Ectodermal cell (in vitro differentiated cells): ENCODE measurements around the gene NDUFV3.
"Not testable (repeated sequence)": the region's sequence is repeated elsewhere in the genome, so short reads cannot be mapped to it uniquely, and the experiment has no call there.

Experiments used
- H3K27ac ChIP-seq: 2 replicates; pipeline ENCODE4 v1.7.0; 2013; ENCODE audit warnings: mild to moderate bottlenecking, low read depth, low read length; ENCODE audit not compliant: insufficient read depth, poor library complexity, severe bottlenecking
- H3K27me3 ChIP-seq: 2 replicates; pipeline ENCODE4 v1.7.0; 2013; ENCODE audit warnings: mild to moderate bottlenecking, low read length; ENCODE audit not compliant: insufficient read depth, control insufficient read depth, poor library complexity, severe bottlenecking
- H3K36me3 ChIP-seq: one replicate; pipeline ENCODE4 v1.7.0; 2013; ENCODE audit warnings: low read length; ENCODE audit not compliant: control insufficient read depth, insufficient read depth
- H3K4me1 ChIP-seq: one replicate; pipeline ENCODE4 v1.7.0; 2013; ENCODE audit warnings: low read length; ENCODE audit not compliant: control insufficient read depth, insufficient read depth
- H3K4me3 ChIP-seq: 2 replicates; pipeline ENCODE4 v1.7.0; 2013; ENCODE audit warnings: low read depth, low read length, control low read depth; ENCODE audit not compliant: insufficient read depth
- H3K9me3 ChIP-seq: 2 replicates; pipeline ENCODE4 v1.7.0; 2013; ENCODE audit warnings: mild to moderate bottlenecking, low read length, moderate library complexity; ENCODE audit not compliant: control insufficient read depth
- WGBS, 2 experiments: methylation state at CpG; one replicate each; pipeline ENCODE4 v1.1.7; 2013; ENCODE audit warnings: missing lambda C conversion rate in 2 of 2; 5-methylcytosine and 5-hydroxymethylcytosine counted together

NDUFV3 gene

GRCh38 chr21:42864286-42864685, 28.8 kb upstream of the NDUFV3 start:
- Histone ChIP-seq H3K9me3 (no peaks in the 10 kb centered on the region), H3K4me3 (no peak overlapping the region), H3K27ac (no peak overlapping the region), H3K36me3 (peaks cover 10% of the 10 kb centered on the region), H3K27me3 (no peaks in the 10 kb centered on the region), H3K4me1 (no peaks in the 10 kb centered on the region)
- 91% methylated on average over 14 of the region's 14 CpGs for WGBS, 2 experiments

GRCh38 chr21:42864815-42865775, 28.0 kb upstream of the NDUFV3 start:
- no peaks in the 10 kb centered on the region for H3K4me1 ChIP-seq
- WGBS, 2 experiments, result 94% methylated on average over 26 of the region's 26 CpGs
- H3K27me3 ChIP-seq, result no peaks in the 10 kb centered on the region
- H3K27ac ChIP-seq, result no peak overlapping the region
- H3K36me3 ChIP-seq, result peaks cover 8% of the 10 kb centered on the region
- H3K4me3 ChIP-seq, result no peak overlapping the region
- no peaks in the 10 kb centered on the region for H3K9me3 ChIP-seq

GRCh38 chr21:42865776-42866160, 27.3 kb upstream of the NDUFV3 start:
- Histone ChIP-seq H3K36me3 (peaks cover 8% of the 10 kb centered on the region), H3K9me3 (no peaks in the 10 kb centered on the region), H3K4me1 (no peaks in the 10 kb centered on the region), H3K27me3 (no peaks in the 10 kb centered on the region), H3K27ac (no peak overlapping the region), H3K4me3 (no peak overlapping the region)
- 87 to 88% methylated on average over 8 of the region's 8 CpGs for WGBS, 2 experiments

GRCh38 chr21:42868196-42868595, 24.9 kb upstream of the NDUFV3 start:
- Histone ChIP-seq H3K27me3 (no peaks in the 10 kb centered on the region), H3K4me3 (no peak overlapping the region), H3K36me3 (peaks cover 24% of the 10 kb centered on the region), H3K9me3 (no peaks in the 10 kb centered on the region), H3K4me1 (no peaks in the 10 kb centered on the region), H3K27ac (no peak overlapping the region)
- WGBS, 2 experiments, result 91% methylated on average over 10 of the region's 10 CpGs

DNA sequence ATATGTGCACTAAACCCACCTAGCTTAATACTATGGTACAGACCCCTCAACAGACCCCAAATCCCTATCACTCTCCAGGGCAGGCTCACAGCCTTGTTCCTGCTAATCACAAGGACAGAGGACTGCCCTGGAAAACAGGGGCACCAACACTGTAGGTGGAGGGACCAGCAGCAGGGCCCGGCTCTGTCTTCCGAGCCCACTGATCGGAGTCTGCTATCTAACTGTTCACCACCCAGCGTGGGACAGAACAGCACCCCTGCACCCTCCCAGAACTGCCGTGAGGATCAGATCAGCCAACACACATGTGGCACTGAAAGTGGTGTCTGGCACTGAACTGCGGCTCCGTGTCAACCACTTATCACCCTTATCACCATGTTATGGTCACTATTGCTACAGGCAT, 20.0 kb upstream of the NDUFV3 start:
- Histone ChIP-seq H3K27ac (no peak overlapping the region), H3K36me3 (peaks cover 24% of the 10 kb centered on the region), H3K27me3 (no peaks in the 10 kb centered on the region), H3K4me3 (no peak overlapping the region), H3K9me3 (no peaks in the 10 kb centered on the region), H3K4me1 (no peaks in the 10 kb centered on the region)
- WGBS, 2 experiments, result 95 to 97% methylated on average over 7 of the region's 7 CpGs

GRCh38 chr21:42875811-42876210, 17.3 kb upstream of the NDUFV3 start:
- 92% methylated on average over 9 to 10 of the region's 10 CpGs for WGBS, 2 experiments
- H3K27ac ChIP-seq, H3K4me3 ChIP-seq, H3K9me3 ChIP-seq, H3K27me3 ChIP-seq, H3K4me1 ChIP-seq: not testable (repeated sequence)
- H3K36me3 ChIP-seq, result peaks cover 24% of the 10 kb centered on the region

DNA sequence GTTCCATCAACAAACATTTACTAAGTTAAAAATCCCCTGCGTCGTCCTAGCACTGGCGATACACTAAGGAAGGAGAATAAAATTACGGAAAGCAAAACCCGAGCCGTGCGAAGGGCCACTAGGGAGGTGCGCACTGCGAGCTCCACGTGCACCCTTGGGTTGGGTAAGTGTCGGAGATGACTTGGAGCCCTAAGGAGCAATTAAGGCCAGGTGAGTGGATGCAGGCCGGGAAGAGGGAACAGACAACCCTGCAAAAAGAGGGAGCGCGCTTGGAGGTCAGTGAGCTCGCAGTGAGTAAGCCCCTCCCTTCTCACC, 14.5 kb upstream of the NDUFV3 start:
- H3K27ac ChIP-seq, result peak overlapping the region; percentile 94
- H3K36me3 ChIP-seq, result peaks cover 6% of the 10 kb centered on the region
- 1% methylated on average over 15 of the region's 15 CpGs for WGBS, 2 experiments
- H3K4me3 ChIP-seq, result peak overlapping the region; percentile 86
- no peaks in the 10 kb centered on the region for H3K27me3 ChIP-seq
- peaks cover 3% of the 10 kb centered on the region for H3K4me1 ChIP-seq
- H3K9me3 ChIP-seq, result no peaks in the 10 kb centered on the region

- Histone ChIP-seq H3K4me3 (peak within 1 kb of the TSS; percentile 86), H3K4me1 (peaks cover 3% of the 10 kb centered on the region), H3K27ac (peak within 1 kb of the TSS; percentile 94), H3K9me3 (no peaks in the 10 kb centered on the region), H3K27me3 (no peaks in the 10 kb centered on the region), H3K36me3 (peaks cover 6% of the 10 kb centered on the region)
- WGBS, 2 experiments, result 0% methylated on average over 80 of the region's 80 CpGs
These were observed 13.9 kb upstream of the NDUFV3 start, which contains the start of gene WDR4 for GRCh38 chr21:42878993-42879787. Gene WDR4, minus strand, starts transcription at chr21:42879539. Its CDS starts 44 bp downstream, at chr21:42879495.

- WGBS, 2 experiments, result 86 to 95% methylated on average over 3 to 6 of the region's 6 CpGs
- no peaks in the 10 kb centered on the region for H3K9me3 ChIP-seq
- no peaks in the 10 kb centered on the region for H3K27me3 ChIP-seq
- peak overlapping the region; percentile 86 for H3K4me3 ChIP-seq
- peaks cover 3% of the 10 kb centered on the region for H3K4me1 ChIP-seq
- H3K27ac ChIP-seq, result no peak overlapping the region
- H3K36me3 ChIP-seq, result peaks cover 6% of the 10 kb centered on the region
These were observed 12.8 kb upstream of the NDUFV3 start for GRCh38 chr21:42880352-42880751.

- 40 to 60% methylated on average over 1 of the region's 1 CpG for WGBS, 2 experiments
- no peak overlapping the region for H3K27ac ChIP-seq
- no peaks in the 10 kb centered on the region for H3K4me1 ChIP-seq
- H3K9me3 ChIP-seq, result no peaks in the 10 kb centered on the region
- H3K27me3 ChIP-seq, result no peaks in the 10 kb centered on the region
- no peaks in the 10 kb centered on the region for H3K36me3 ChIP-seq
- H3K4me3 ChIP-seq, result no peak overlapping the region
These were observed 9.2 kb upstream of the NDUFV3 start for GRCh38 chr21:42883921-42884320.
